IPS-18c (cell line): ENCODE data around the gene OR52N5.

Experiments used
- H3K4me3 ChIP-seq: 2 replicates; pipeline ENCODE4 v1.7.0; 2013; ENCODE audit warnings: low read depth, mild to moderate bottlenecking, low read length, moderate library complexity; ENCODE audit not compliant: insufficient read depth
- H3K9me3 ChIP-seq: one replicate; pipeline ENCODE4 v1.6.1; 2013; ENCODE audit warnings: mild to moderate bottlenecking, low read length, moderate library complexity; ENCODE audit not compliant: control insufficient read depth, insufficient read depth

OR52N5 gene

DNA sequence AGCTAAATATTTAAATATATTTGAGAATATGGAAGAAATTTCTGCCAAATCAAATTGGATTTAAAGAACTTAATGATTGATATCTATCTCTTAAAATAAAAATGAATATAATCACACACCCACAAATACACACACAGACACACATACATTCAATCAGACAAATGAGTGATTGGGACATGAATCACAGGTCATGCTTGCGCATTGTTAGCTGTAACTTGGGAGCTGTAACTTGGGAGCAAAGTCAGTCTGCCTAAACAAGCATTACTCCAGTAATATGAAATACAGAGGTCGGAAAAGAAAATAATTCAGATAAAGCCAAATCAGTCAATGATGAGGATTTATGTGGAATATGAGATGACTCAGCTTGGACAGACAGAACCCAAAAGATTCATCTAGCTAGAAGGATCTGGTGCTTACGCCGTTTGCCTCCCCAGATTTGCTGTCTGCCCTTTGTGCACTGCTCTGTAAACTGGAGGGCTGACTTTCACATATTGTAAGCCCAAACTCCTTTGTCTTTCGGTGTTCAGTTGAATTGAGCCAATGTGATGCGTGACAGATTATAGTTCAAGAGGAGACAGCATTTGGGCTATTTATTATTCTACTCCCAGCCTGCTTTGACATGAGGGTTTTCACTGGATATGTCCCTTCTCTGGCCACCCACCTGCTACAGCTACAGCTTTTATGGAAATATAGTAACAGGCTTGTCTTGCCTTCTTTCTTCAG is 45.3 kb downstream of the OR52N5 start:
- no peak overlapping the region for H3K4me3 ChIP-seq
- no peaks in the 10 kb centered on the region for H3K9me3 ChIP-seq

- no peaks in the 10 kb centered on the region for H3K9me3 ChIP-seq
- H3K4me3 ChIP-seq = no peak overlapping the region
Observed at GRCh38 chr11:5737091-5737490, 46.1 kb downstream of the OR52N5 start.

GRCh38 chr11:5736396-5736795 is 46.8 kb downstream of the OR52N5 start, which contains the start of gene OR56B1:
OR56B1 (plus strand) TSS chr11:5736448; CDS start chr11:5736517, 69 bp downstream.
- Histone ChIP-seq H3K4me3 (no peak within 1 kb of the TSS), H3K9me3 (no peaks in the 10 kb centered on the region)

GRCh38 chr11:5727691-5728090 is 55.5 kb downstream of the OR52N5 start:
- no peaks in the 10 kb centered on the region for H3K9me3 ChIP-seq

GRCh38 chr11:5726351-5726750 is 56.8 kb downstream of the OR52N5 start:
- Histone ChIP-seq H3K9me3 (no peaks in the 10 kb centered on the region), H3K4me3 (no peak overlapping the region)

More at GRCh38 chr11:5727691-5728090, 55.5 kb downstream of the OR52N5 start:
- no peak overlapping the region for H3K4me3 ChIP-seq
